GM21723 (cell line): ENCODE results near the gene NRIP1.

Source experiments
- ATAC-seq: cut with Tn5 transposase; IDR thresholded peaks from one replicate; pipeline ENCODE4 v1.9.1; 2021; ENCODE audit warnings: mild to moderate bottlenecking, moderate library complexity; ENCODE audit not compliant: unreplicated experiment

Gene NRIP1

GRCh38 chr21:15009837-15010363, 54.9 kb downstream of the NRIP1 start:
- ATAC-seq, result no peak

- ATAC-seq, result no peak
Measured at GRCh38 chr21:15007716-15008296, 57.0 kb downstream of the NRIP1 start.

- ATAC-seq, result no peak
Measured at GRCh38 chr21:15006594-15007230, 58.1 kb downstream of the NRIP1 start.

- no peak for ATAC-seq
Measured at GRCh38 chr21:15005391-15005790, 59.4 kb downstream of the NRIP1 start.

DNA sequence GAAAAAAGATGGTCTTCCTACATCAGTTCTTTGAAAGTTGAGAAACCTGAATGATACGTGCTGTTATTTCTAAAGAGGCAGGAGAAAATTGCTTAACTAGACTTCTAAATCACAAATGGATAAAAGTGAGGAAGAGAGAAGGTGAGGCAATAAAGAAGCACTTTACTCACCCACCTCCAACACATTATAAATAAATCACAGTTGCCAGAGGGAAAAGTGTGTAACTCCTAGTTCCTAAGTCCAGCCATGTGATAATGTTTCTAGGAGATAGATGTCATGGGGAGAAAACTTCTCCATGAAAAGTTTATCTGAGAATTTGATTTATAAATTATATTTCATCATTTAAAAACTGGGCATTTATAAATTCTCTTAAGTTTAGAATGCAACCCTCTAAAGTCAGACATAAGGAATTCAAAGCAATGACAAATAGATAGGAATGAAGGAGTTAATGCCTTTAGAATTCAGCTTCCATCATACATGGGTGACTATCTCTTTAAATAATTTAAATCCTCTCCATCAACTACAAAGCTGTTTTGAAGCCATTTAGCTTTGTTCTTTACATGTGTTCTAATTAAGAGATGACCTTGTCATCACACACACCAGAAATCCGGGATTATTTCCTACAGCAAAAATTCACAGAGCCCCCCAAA, 60.0 kb downstream of the NRIP1 start:
- no peak for ATAC-seq

DNA sequence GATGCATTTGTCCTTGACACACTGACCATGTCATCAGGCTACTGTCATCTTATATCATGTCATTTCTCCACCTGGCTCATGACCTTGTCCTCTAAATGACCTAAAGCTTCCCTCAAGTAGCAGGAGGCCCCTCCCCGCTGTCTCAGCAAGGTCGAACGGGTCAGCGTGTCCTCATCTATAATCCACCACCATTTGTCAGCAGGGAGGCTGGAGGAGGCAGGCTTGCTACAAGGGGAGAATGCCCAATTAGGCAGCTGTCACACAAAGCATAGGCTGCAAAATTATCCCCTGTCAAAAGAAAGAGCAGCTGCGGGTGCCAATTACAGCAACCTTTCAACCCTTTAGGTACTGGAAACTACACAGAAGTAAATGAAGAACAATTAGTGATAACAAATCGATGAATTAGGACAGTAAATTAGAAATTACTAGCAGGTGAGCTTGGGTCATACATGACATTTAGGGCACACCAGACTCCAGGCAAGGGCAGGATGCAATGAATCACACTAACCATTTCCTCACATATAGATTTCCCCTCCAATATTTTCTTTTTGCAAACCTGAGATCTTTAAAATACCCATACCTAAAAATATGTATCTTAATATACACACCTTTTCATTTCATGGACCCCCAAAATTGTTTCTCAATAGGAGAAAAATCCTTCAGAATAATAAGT, 61.2 kb downstream of the NRIP1 start:
- no peak for ATAC-seq

DNA sequence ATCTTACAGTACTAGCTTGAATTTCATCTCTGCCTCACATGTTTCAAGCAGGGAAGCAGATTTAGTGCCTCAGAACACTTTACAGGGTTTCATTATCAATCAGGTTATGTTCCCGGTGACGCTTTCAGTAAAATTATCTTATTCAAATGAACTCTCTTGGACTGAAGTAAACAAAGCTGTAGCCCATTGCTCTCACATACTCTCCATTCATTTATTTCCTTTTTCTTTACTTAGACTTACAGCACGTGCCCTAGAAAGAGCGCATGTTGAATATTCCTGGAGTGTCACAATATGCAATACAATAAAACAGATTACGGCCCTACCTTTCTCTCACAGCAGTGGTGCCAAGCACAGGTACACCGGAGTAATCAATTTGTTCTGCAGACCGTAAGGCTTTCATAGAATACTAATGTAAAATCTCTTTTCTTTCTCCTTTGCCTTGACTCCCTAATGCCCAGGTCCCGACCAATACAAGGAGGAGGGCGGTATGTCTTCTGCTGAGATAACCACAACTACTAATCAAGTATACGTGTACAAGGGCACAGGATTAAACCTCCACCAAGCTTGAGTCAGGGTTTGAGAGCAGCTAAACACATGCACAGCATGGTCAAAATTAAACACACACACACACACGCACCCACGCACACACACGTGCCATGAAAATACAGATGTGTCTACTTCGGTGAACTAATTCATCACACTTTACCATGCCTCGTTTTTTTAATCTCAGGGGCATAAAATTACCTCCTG, 62.8 kb downstream of the NRIP1 start:
- peak; percentile 79 for ATAC-seq

- ATAC-seq, result no peak
Measured at GRCh38 chr21:15001113-15001512, 63.7 kb downstream of the NRIP1 start.

- no peak for ATAC-seq
Measured at GRCh38 chr21:15000081-15000480, 64.7 kb downstream of the NRIP1 start.

GRCh38 chr21:14998784-14999183, 66.0 kb downstream of the NRIP1 start:
- no peak for ATAC-seq

DNA sequence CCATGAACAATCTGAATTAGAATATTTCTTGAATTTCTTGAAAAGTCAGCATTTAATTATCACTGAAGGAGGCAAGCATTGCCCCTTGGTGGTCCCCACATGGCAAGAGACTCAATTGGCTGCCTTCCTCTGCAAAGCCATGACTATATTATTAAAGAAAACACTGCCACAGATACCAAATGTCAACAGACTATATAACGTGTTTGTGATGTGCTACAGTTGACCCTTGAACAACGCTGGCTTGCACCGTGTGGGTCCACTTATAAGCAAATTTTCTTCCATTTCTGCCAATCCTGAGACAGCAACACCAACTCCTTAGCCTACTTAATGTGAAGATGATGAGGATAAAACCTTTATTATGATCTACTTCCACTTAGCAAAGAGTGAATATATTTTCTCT, 66.5 kb downstream of the NRIP1 start:
- no peak for ATAC-seq

DNA sequence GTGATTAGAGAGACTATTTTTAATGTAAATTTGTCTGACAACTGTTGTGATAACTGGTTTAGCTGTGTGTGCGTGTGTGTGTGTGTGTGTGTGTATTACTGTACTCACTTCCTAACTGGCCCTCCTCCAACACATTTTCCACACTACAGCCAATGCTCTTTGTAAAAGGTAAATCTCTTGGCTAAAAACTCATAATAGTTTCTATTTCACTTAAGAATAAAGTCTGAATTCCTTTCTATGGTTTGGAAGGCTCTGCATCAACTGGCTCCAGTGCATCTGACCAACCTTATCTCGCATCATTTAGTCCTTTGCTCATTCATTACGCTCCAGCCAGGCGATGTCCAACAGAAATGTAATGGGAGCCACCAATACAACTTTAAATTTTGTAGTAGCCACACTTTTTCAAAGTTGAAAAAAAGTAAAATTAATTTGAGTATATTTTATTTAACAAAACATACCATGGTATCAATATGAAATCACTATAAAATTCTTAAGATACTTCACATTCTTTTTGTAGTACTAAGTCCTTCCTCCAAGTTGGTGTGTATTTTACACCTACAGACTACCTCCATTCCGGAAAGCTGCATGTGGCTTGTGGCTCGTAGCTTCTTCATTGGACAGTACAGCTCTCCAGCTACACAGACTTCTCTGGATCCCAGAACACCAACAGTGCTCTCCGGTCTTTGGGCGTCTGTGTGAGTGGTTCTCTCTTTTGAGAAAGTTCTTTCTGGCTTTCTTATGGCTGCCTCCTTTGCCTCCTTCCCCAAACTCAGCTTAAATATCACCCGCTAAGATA, 68.9 kb downstream of the NRIP1 start:
- ATAC-seq, result no peak

DNA sequence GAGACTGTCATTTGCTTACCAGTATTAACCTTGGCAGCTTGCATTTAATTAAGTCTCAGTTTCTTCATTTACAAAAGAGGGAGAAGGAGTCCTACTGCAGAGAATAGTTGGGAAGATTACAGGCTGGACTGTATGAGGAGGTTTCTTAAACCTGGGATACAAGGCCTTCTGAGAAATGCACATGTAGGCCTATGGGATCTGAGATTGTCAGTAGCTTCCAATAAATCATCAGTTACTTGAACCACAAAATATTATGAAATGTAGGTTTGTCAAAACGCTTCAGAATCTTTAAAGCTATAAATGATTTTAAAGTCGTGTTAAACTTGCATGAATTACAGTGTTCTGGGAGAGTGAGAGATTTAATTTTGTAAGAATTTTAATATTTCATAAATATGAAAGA, 69.6 kb downstream of the NRIP1 start:
- no peak for ATAC-seq

DNA sequence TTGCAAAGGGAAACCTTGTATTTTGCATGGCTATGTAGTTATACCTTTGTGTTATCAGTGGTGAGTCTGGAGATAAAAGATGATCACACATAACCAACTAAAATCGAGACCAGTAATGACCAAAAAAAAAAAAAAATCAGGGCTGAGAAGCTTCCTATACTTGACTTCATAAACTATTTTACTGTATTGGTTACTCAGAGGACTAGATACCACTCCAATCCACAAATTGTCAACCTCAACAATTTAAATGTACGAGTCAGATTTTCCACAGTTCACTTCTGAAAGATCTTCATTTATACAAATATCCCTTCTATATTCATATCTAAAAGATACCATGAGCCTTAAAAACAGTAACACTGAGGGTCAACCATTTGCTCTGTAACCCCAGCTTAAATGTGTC, 71.7 kb downstream of the NRIP1 start:
- no peak for ATAC-seq

GRCh38 chr21:14991957-14992356, 72.8 kb downstream of the NRIP1 start:
- no peak for ATAC-seq

- ATAC-seq, result no peak
Measured at GRCh38 chr21:14989359-14989758, 75.4 kb downstream of the NRIP1 start.

DNA sequence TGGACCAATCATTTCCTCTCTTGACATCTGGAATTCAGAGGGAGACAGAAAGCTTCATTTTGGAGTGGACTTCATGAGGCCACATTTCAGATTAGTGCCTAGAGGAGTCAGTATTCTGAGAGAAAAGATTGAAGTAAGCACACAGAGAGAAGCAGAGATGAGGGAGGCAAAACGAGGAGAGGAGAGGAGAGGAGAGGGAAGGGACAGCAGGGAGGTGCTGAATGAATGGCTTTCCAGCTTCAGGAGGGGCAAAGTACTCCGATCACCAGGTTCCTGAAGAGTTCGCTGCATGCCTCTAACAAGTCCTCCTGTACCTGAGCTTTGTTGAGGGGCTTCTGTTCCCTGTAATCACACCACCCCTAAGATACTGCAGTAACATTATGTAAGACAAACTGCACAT, 76.0 kb downstream of the NRIP1 start:
- ATAC-seq, result no peak

GRCh38 chr21:14987370-14988170, 77.2 kb downstream of the NRIP1 start:
- ATAC-seq, result no peak

DNA sequence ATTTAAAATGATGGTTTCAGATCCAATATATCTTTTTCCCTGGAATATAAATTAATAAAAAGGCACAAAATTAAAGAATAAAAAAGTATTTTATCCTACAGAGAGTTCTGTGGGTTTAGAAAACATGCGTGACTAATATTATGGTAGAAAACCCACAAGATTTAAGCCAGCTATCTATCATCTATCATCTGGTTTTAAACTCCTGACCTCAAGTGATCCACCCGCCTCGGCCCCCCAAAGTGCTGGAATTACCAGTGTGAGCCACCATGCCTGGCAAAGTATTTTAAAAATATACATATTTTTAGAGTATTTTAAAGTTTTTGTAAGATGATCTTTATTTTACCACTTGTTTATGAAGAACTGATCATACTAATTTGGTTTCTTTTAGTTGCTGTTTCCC, 79.5 kb downstream of the NRIP1 start:
- no peak for ATAC-seq
